CD14-positive monocyte (primary cell): ENCODE results near the gene FAM83G. TPM values are rescaled to one million over a fixed set of nuclear protein-coding genes. Genes with fewer than 3 reads are reported as not detected.

Experiments used
- DNase-seq, 3 donors: peaks; one replicate each; pipeline ENCODE4 v3.0.0-alpha.2; 2011 to 2022
- H2AFZ ChIP-seq: 2 replicates; pipeline ENCODE4 v1.6.0; 2012; ENCODE audit warnings: mild to moderate bottlenecking, low read depth, low read length, inconsistent platforms; ENCODE audit not compliant: insufficient read depth, poor library complexity, severe bottlenecking
- H3K27ac ChIP-seq, 2 donors: 1 replicate in 1 of 2; 2 replicates in 1 of 2; pipeline ENCODE4 v1.5.1; 2012 to 2013; ENCODE audit warnings: low read length in 2 of 2, control low read depth in 1 of 2, inconsistent platforms in 1 of 2, low read depth in 1 of 2, mild to moderate bottlenecking in 1 of 2
- H3K27me3 ChIP-seq, 2 donors: one replicate each; pipeline versions ENCODE4 v1.6.0 to v1.6.1; 2011 to 2013; ENCODE audit warnings: low read length in 2 of 2; ENCODE audit not compliant: control insufficient read depth in 2 of 2, insufficient read depth in 2 of 2
- H3K36me3 ChIP-seq, 2 donors: replicated peaks in 1 of 2; 1 replicate in 1 of 2; 2 replicates in 1 of 2; pipeline versions ENCODE4 v1.5.1 to v1.6.1; 2012 to 2013; ENCODE audit warnings: low read length in 2 of 2, control low read depth in 1 of 2, inconsistent platforms in 1 of 2, mild to moderate bottlenecking in 1 of 2; ENCODE audit not compliant: insufficient read depth in 2 of 2, control insufficient read depth in 1 of 2
- H3K4me1 ChIP-seq, 2 donors: 1 replicate in 1 of 2; 2 replicates in 1 of 2; pipeline versions ENCODE4 v1.5.1 to v1.6.1; 2012 to 2013; ENCODE audit warnings: low read length in 2 of 2, control low read depth in 1 of 2, inconsistent platforms in 1 of 2, mild to moderate bottlenecking in 1 of 2, moderate library complexity in 1 of 2; ENCODE audit not compliant: insufficient read depth in 2 of 2, control insufficient read depth in 1 of 2
- H3K4me2 ChIP-seq: replicated peaks from 2 replicates; pipeline ENCODE3; 2012; ENCODE audit warnings: low read length, moderate library complexity, mild to moderate bottlenecking; ENCODE audit not compliant: poor library complexity, severe bottlenecking; ENCODE audit errors: extremely low read depth
- H3K4me3 ChIP-seq, 3 experiments: fragments of 200-600 bp in 1 of 3; sonication (generic) in 1 of 3; replicated peaks in 1 of 3; 1 replicate in 2 of 3; 2 replicates in 1 of 3; pipeline ENCODE4 v1.5.1; 2011 to 2013; ENCODE audit warnings: low read length in 3 of 3, mild to moderate bottlenecking in 3 of 3, control low read depth in 2 of 3, low read depth in 2 of 3, inconsistent platforms in 1 of 3, moderate library complexity in 1 of 3
- H3K79me2 ChIP-seq: 2 replicates; pipeline ENCODE4 v1.6.0; 2012; ENCODE audit warnings: mild to moderate bottlenecking, control low read depth, inconsistent platforms, low read length, moderate library complexity; ENCODE audit not compliant: insufficient read depth
- H3K9ac ChIP-seq: 2 replicates; pipeline ENCODE4 v1.6.0; 2017; ENCODE audit warnings: low read length, mild to moderate bottlenecking; ENCODE audit not compliant: insufficient read depth, poor library complexity, severe bottlenecking
- H3K9me3 ChIP-seq, 2 donors: replicated peaks in 1 of 2; 1 replicate in 1 of 2; 2 replicates in 1 of 2; pipeline versions ENCODE4 v1.5.1 to v1.6.1; 2012 to 2013; ENCODE audit warnings: low read length in 2 of 2, control low read depth in 1 of 2; ENCODE audit not compliant: control insufficient read depth in 1 of 2, insufficient read depth in 1 of 2
- H4K20me1 ChIP-seq: 2 replicates; pipeline ENCODE4 v1.6.0; 2012; ENCODE audit warnings: mild to moderate bottlenecking, low read length, control low read depth, moderate library complexity; ENCODE audit not compliant: insufficient read depth
- H3K27ac Mint-ChIP-seq, 7 donors: one replicate each; pipeline ENCODE4 v1.8.0; 2020; ENCODE audit warnings: mild to moderate bottlenecking in 7 of 7, mixed read lengths in 7 of 7, moderate library complexity in 6 of 7, inconsistent platforms in 2 of 7
- H3K27me3 Mint-ChIP-seq, 3 donors: one replicate each; pipeline ENCODE4 v1.8.0; 2021 to 2022; ENCODE audit warnings: low read depth in 3 of 3, mild to moderate bottlenecking in 3 of 3, mixed read lengths in 3 of 3, moderate library complexity in 3 of 3, inconsistent platforms in 1 of 3
- H3K36me3 Mint-ChIP-seq, 2 donors: one replicate each; pipeline ENCODE4 v1.8.0; 2020; ENCODE audit warnings: mixed read lengths in 2 of 2, inconsistent platforms in 1 of 2, mild to moderate bottlenecking in 1 of 2
- H3K4me1 Mint-ChIP-seq: one replicate; pipeline ENCODE4 v1.8.0; 2020; ENCODE audit warnings: mild to moderate bottlenecking, mixed read lengths
- H3K4me3 Mint-ChIP-seq, 2 donors: one replicate each; pipeline ENCODE4 v1.8.0; 2020; ENCODE audit warnings: mild to moderate bottlenecking in 2 of 2, mixed read lengths in 2 of 2, moderate library complexity in 1 of 2
- H3K9me3 Mint-ChIP-seq, 7 donors: one replicate each; pipeline ENCODE4 v1.8.0; 2020 to 2022; ENCODE audit warnings: mixed read lengths in 7 of 7, mild to moderate bottlenecking in 6 of 7, moderate library complexity in 6 of 7, inconsistent platforms in 2 of 7
- WGBS: methylation state at CpG from one replicate; pipeline ENCODE4 v1.1.5; 2013; ENCODE audit warnings: missing lambda C conversion rate; ENCODE audit not compliant: insufficient coverage; 5-methylcytosine and 5-hydroxymethylcytosine counted together
- intact Hi-C, 2 donors: fragments of 100-400 bp; cut with micrococcal nuclease; formaldehyde crosslinking; loops; one replicate each; pipeline versions ENCODE4 v1.15.0 to v1.15.1; 2023
- polyA plus RNA-seq, 3 donors: library from polyadenylated mRNA; depleted of rRNA in 1 of 3; unstranded in 2 of 3; stranded (reverse) in 1 of 3; fragments of 300-500 nt in 2 of 3; fragments of >200 nt in 1 of 3; fragmentation: Illumina TruSeq in 2 of 3; gene quantifications; 1 replicate in 2 of 3; 2 replicates in 1 of 3; pipeline ENCODE4 v1.2.3, GENCODE V29; 2012 to 2021
- TF ChIP-seq, protein P1 (sequence below): fragments of 200-600 bp; IDR thresholded peaks from one replicate; pipeline ENCODE4 v1.8.0; 2022; ENCODE audit warnings: antibody characterized with exemption, mild to moderate bottlenecking

The FAM83G gene
- polyA plus RNA-seq, 3 donors, result 0.04 to 0.17 (median 0.08) TPM

DNA sequence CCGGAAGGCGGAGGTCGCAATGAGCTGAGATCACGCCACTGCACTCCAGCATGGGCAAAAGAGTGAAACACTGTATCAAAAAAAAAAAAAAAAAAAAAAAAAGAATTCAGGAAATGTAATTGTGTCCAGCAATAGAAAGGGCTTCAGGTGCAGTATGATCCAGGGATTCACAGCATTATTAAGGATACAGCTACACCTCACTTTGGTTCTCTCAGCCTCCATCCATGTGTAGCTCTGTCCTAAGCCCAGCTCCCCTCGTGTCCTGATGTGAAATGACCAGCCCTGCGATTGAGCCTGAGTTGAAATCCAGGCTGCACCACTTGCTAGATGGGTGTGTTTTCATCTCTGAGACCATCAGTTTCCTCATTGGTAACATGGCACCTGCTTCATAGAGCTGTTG, 49.6 kb downstream of the FAM83G start:
- H3K27ac Mint-ChIP-seq, result no peak overlapping the region
- intact Hi-C loops, result loop anchor here in 1 of 2 donors (10.0 kb wide), 1 partner anchor 50 kb away; the partner anchor contains the start of gene FAM83G
- no peaks in the 10 kb centered on the region for H3K79me2 ChIP-seq
- H3K4me2 ChIP-seq, result no peak overlapping the region
- no peaks in the 10 kb centered on the region for H3K36me3 ChIP-seq
- no peak for DNase-seq
- H3K9me3 Mint-ChIP-seq, result no peaks in the 10 kb centered on the region
- TF ChIP-seq, protein P1, sequence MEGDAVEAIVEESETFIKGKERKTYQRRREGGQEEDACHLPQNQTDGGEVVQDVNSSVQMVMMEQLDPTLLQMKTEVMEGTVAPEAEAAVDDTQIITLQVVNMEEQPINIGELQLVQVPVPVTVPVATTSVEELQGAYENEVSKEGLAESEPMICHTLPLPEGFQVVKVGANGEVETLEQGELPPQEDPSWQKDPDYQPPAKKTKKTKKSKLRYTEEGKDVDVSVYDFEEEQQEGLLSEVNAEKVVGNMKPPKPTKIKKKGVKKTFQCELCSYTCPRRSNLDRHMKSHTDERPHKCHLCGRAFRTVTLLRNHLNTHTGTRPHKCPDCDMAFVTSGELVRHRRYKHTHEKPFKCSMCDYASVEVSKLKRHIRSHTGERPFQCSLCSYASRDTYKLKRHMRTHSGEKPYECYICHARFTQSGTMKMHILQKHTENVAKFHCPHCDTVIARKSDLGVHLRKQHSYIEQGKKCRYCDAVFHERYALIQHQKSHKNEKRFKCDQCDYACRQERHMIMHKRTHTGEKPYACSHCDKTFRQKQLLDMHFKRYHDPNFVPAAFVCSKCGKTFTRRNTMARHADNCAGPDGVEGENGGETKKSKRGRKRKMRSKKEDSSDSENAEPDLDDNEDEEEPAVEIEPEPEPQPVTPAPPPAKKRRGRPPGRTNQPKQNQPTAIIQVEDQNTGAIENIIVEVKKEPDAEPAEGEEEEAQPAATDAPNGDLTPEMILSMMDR, result no peak
- H3K9me3 ChIP-seq, result no peaks in the 10 kb centered on the region
- no peaks in the 10 kb centered on the region for H3K36me3 Mint-ChIP-seq
- H3K27ac ChIP-seq, result no peak overlapping the region
- H3K9ac ChIP-seq, result no peak overlapping the region
- 87% methylated on average over 2 of the region's 6 CpGs for WGBS
- no peak overlapping the region for H3K4me3 Mint-ChIP-seq
- H2AFZ ChIP-seq, result no peak overlapping the region
- H3K27me3 Mint-ChIP-seq, result peaks cover 0 to 4% (median 4%) of the 10 kb centered on the region in 3 donors
- peaks cover 2% of the 10 kb centered on the region for H3K4me1 Mint-ChIP-seq
- H4K20me1 ChIP-seq, result no peaks in the 10 kb centered on the region
- no peak overlapping the region for H3K4me3 ChIP-seq
- H3K4me1 ChIP-seq, result no peaks in the 10 kb centered on the region
- no peaks in the 10 kb centered on the region for H3K27me3 ChIP-seq

DNA sequence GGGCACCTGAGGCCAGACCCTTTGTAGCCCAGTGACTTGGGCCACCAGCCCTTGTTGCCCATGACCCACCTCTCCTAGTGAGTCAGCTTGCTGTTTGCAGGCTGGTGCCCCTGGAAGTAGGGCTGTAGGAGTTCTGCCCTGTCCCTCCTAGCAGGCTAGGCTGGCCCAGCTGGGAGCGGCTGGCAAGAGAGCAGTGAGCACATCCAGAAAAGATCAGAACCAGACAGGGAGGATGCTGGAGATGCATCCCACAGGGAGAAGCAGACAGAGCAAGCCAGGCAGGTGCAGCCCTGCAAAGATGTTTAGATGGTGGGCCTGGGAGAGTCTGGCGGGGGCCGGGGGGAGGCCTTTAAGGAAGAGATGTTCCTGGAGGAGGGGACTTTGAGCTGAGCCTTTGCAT, 50.2 kb downstream of the FAM83G start:
- 95% methylated on average over 3 of the region's 3 CpGs for WGBS
- Histone ChIP-seq H3K27ac (no peak overlapping the region), H2AFZ (no peak overlapping the region), H3K4me1 (no peaks in the 10 kb centered on the region), H3K9me3 (no peaks in the 10 kb centered on the region), H3K4me2 (no peak overlapping the region), H4K20me1 (no peaks in the 10 kb centered on the region), H3K9ac (no peak overlapping the region), H3K79me2 (no peaks in the 10 kb centered on the region), H3K36me3 (no peaks in the 10 kb centered on the region), H3K4me3 (no peak overlapping the region), H3K27me3 (no peaks in the 10 kb centered on the region)
- Mint-ChIP-seq H3K36me3 (no peaks in the 10 kb centered on the region), H3K4me3 (no peak overlapping the region), H3K4me1 (peaks cover 2% of the 10 kb centered on the region), H3K27me3 (peaks cover 3 to 4% (median 4%) of the 10 kb centered on the region in 3 donors), H3K9me3 (no peaks in the 10 kb centered on the region), H3K27ac (no peak overlapping the region)
- intact Hi-C loops, result loop anchor here in 1 of 2 donors (10.0 kb wide), 1 partner anchor 50 kb away; the partner anchor contains the start of gene FAM83G
- TF ChIP-seq, protein P1, result no peak
- DNase-seq, result no peak
